Activated CD8-positive, alpha-beta memory T cell treated with anti-CD3 and anti-CD28 coated beads, Interleukin-2, amount 10 ng/mL, durations not matched to agents 7 days and 5 days (primary cell): ENCODE measurements around the gene MKRN2OS. TPM values are rescaled to one million over a fixed set of nuclear protein-coding genes. Genes with fewer than 3 reads are reported as not detected.
"Not testable (repeated sequence)": the region's sequence is repeated elsewhere in the genome, so short reads cannot be mapped to it uniquely, and the experiment has no call there.

ENCODE experiments used
- ATAC-seq: fragments of 150-1000 bp; cut with Tn5 transposase; one replicate; pipeline ENCODE4 v1.10.0; 2021; ENCODE audit warnings: moderate library complexity
- CTCF ChIA-PET: fragments of 350-600 bp; sonication (Branson Sonifier 250); formaldehyde crosslinking; loops from one replicate; lab custom pipeline; 2021; ENCODE audit warnings: antibody characterized with exemption; lab: Charles Lee
- DNase-seq: peaks from one replicate; pipeline ENCODE4 v3.0.0-alpha.2; 2020
- H3K27ac Mint-ChIP-seq: one replicate; pipeline ENCODE4 v1.8.0; 2021; ENCODE audit warnings: mild to moderate bottlenecking, mixed read lengths
- H3K27me3 Mint-ChIP-seq: one replicate; pipeline ENCODE4 v1.8.0; 2021; ENCODE audit warnings: mixed read lengths
- H3K36me3 Mint-ChIP-seq: one replicate; pipeline ENCODE4 v1.8.0; 2021; ENCODE audit warnings: mild to moderate bottlenecking, mixed read lengths
- H3K4me1 Mint-ChIP-seq: one replicate; pipeline ENCODE4 v1.8.0; 2021; ENCODE audit warnings: mixed read lengths
- H3K4me3 Mint-ChIP-seq: one replicate; pipeline ENCODE4 v1.8.0; 2021; ENCODE audit warnings: mild to moderate bottlenecking, moderate library complexity, mixed read lengths
- H3K9me3 Mint-ChIP-seq: one replicate; pipeline ENCODE4 v1.8.0; 2022; ENCODE audit warnings: low read depth, mixed read lengths
- total RNA-seq, 2 experiments: library from RNA; stranded (reverse); gene quantifications; one replicate each; pipeline ENCODE4 v1.2.3, GENCODE V29; 2021

Gene MKRN2OS
- total RNA-seq, 2 experiments from 2014 or later, result not detected

DNA sequence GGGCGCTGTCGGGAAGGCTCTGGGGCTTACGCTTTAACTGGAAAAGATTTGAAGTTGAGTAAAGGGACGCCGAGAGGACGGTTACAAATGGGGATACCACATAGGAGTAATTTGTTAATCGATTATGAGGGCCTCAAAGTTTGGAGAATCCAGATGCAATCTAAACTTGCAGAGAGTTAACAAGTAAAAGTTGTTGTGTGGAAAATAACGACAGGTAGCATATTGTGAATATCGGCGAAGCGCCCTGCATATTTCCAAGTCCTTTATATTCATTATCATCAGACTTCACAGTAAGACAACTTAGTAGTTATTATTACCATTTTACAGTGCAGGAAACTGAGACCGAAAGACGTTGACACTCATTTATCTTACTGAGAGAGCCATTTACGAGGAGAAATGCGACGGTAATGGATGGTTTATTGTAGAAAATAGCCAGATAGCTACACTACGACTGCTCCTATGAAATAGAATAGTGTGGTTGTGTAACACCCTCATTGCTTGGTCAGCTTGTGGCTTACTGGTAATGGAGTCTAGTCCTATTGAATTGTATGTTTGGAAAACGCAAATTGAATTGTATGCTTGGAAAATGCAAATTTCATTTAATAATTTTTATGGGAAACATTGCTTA is 12.3 kb upstream of the MKRN2OS start:
- Mint-ChIP-seq H3K9me3 (no peaks in the 10 kb centered on the region), H3K4me1 (peaks cover 52% of the 10 kb centered on the region), H3K36me3 (no peaks in the 10 kb centered on the region), H3K4me3 (peak overlapping the region; percentile 90), H3K27ac (peak overlapping the region; percentile 87), H3K27me3 (peaks cover 25% of the 10 kb centered on the region)
- CTCF ChIA-PET, result no interaction called here
- DNase-seq (no peak), ATAC-seq (no peak)

DNA sequence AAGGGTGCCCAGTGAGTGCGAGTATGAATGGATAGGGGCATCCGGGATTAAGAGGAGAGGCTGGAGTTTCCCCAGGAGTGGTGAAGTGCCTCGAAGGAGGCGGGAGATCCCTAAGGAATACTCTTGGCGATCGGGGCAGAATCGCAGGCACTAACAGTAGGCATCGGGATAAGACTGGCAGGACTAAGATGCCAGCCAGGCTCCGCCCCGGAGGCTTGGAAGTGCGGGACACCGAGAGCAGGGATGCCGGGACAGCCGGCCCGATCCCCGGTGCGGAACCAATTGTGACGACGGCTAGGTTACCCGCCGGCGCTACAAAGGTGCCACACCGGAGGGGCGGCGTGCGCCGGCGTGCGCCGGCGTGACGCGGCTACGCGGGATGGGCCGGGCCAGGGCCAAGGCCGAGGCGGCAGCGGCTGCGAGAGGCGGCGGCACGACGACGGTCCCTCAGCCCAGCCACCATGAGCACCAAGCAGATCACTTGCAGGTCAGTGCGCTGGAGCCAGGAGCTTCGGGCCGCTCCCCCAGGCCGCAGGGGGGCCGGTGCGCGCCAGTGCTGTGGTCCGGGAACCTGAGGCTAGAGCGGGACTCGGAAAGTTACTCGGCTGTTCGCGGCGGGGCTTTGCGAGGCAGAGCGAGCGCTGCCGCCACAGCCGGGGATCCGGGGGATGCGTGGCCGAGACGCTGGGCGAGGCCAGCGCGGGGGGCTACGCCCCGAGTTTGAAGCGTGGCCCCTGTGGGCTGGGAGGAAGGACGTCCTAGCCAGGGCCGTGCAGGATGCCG is 11.6 kb upstream of the MKRN2OS start, which contains the start of gene MKRN2:
Gene MKRN2, plus strand, starts transcription at position 398 of the 783 bp plus-strand sequence. Its CDS starts 64 bp downstream, at position 462.
- Mint-ChIP-seq H3K36me3 (no peaks in the 10 kb centered on the region), H3K4me1 (peaks cover 51% of the 10 kb centered on the region), H3K4me3 (peak within 1 kb of the TSS; percentile 90), H3K9me3 (no peaks in the 10 kb centered on the region), H3K27ac (peak within 1 kb of the TSS; percentile 89), H3K27me3 (peaks cover 25% of the 10 kb centered on the region)
- ATAC-seq (peak; percentile 98), DNase-seq (peak; percentile 87)
- CTCF ChIA-PET, result interaction anchor here (1.7 kb wide), 1 partner anchor 72 kb away, joined by 4 read pairs; the partner anchor contains the start of gene TSEN2

DNA sequence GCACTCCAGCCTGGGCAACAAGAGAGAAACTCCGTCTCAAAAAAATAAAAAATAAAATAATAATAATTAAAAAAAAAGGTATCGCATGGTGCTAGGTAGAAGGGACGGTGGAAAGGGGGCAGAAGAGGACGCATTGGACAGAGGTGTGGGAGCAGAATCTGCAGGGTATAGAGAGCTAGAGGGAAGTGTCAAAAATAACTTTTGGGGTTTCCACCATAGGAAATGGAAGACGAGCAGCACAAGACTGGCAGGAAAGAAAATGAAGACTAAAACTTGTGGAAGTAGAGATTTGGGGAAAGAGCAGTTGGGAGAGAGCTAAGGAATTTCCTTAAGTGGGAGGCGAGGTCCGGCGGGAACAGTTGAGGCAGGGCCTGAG is 11.0 kb upstream of the MKRN2OS start:
- Mint-ChIP-seq H3K36me3 (no peaks in the 10 kb centered on the region), H3K4me1 (peaks cover 49% of the 10 kb centered on the region), H3K27me3 (peaks cover 25% of the 10 kb centered on the region), H3K9me3 (no peaks in the 10 kb centered on the region), H3K27ac (peak overlapping the region; percentile 89), H3K4me3 (peak overlapping the region; percentile 90)
- DNase-seq, result no peak
- no peak for ATAC-seq
- CTCF ChIA-PET, result interaction anchor here (1.7 kb wide), 1 partner anchor 72 kb away, joined by 4 read pairs; the partner anchor contains the start of gene TSEN2

- no peak for ATAC-seq
- no peak overlapping the region for H3K27ac Mint-ChIP-seq
- H3K4me3 Mint-ChIP-seq, result peak overlapping the region; percentile 82
- no peaks in the 10 kb centered on the region for H3K36me3 Mint-ChIP-seq
- CTCF ChIA-PET, result interaction anchor here (0.6 kb wide), 2 partner anchors 11 to 110 kb away, joined by 3 read pairs; partner anchors contain the start of gene RAF1
- H3K27me3 Mint-ChIP-seq, result peaks cover 38% of the 10 kb centered on the region
- H3K9me3 Mint-ChIP-seq, result no peaks in the 10 kb centered on the region
- no peak for DNase-seq
- peaks cover 30% of the 10 kb centered on the region for H3K4me1 Mint-ChIP-seq
These were observed 8.7 kb upstream of the MKRN2OS start for GRCh38 chr3:12553921-12554391.

- Mint-ChIP-seq H3K4me3 (no peak overlapping the region), H3K36me3 (no peaks in the 10 kb centered on the region), H3K9me3 (no peaks in the 10 kb centered on the region), H3K27ac (no peak overlapping the region), H3K27me3 (peaks cover 31% of the 10 kb centered on the region), H3K4me1 (peaks cover 6% of the 10 kb centered on the region)
- DNase-seq (no peak), ATAC-seq (no peak)
- CTCF ChIA-PET, result no interaction called here
These were observed 4.9 kb upstream of the MKRN2OS start for GRCh38 chr3:12549971-12550760.

- CTCF ChIA-PET, result no interaction called here
- Mint-ChIP-seq H3K4me3 (no peak overlapping the region), H3K9me3 (no peaks in the 10 kb centered on the region), H3K36me3 (no peaks in the 10 kb centered on the region), H3K4me1 (peaks cover 5% of the 10 kb centered on the region), H3K27me3 (peaks cover 3% of the 10 kb centered on the region), H3K27ac (no peak overlapping the region)
- DNase-seq (no peak), ATAC-seq (no peak)
These were observed 437 bp downstream of the MKRN2OS start for GRCh38 chr3:12544652-12545472.

DNA sequence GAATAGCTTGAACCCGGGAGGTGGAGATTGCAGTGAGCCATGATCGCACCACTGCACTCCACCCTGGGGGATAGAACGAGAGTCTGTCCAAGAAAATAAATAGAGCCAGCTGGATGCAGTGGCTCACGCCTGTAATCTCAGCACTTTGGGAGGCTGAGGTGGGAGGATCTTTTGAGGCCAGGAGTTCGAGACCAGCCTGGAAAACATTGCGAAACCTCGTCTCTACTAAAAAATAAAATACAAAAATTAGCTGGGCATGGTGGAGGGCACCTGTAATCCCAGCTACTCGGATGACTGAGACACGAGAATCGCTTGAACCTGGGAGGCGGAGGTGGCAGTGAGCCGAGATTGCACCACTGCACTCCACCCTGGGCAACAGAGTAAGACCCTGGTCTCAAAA is 1.8 kb downstream of the MKRN2OS start:
- H3K36me3 Mint-ChIP-seq, H3K9me3 Mint-ChIP-seq, H3K27me3 Mint-ChIP-seq, H3K27ac Mint-ChIP-seq, H3K4me1 Mint-ChIP-seq, ATAC-seq, DNase-seq, H3K4me3 Mint-ChIP-seq: not testable (repeated sequence)
- CTCF ChIA-PET, result interaction anchor here (1.6 kb wide), 1 partner anchor 11 kb away, joined by 3 read pairs; no protein-coding TSS in a partner anchor

GRCh38 chr3:12541625-12542024 is 3.7 kb downstream of the MKRN2OS start:
- no peak for DNase-seq
- H3K27ac Mint-ChIP-seq, result no peak overlapping the region
- peaks cover 5% of the 10 kb centered on the region for H3K4me1 Mint-ChIP-seq
- no peaks in the 10 kb centered on the region for H3K36me3 Mint-ChIP-seq
- no peaks in the 10 kb centered on the region for H3K9me3 Mint-ChIP-seq
- CTCF ChIA-PET, result interaction anchor here (1.1 to 1.2 kb wide), 2 partner anchors 12 to 36 kb away, joined by 3 read pairs; no protein-coding TSS in a partner anchor
- ATAC-seq, result no peak
- no peak overlapping the region for H3K4me3 Mint-ChIP-seq
- no peaks in the 10 kb centered on the region for H3K27me3 Mint-ChIP-seq

- CTCF ChIA-PET, result no interaction called here
- Mint-ChIP-seq H3K9me3 (no peaks in the 10 kb centered on the region), H3K4me3 (no peak overlapping the region), H3K4me1 (no peaks in the 10 kb centered on the region), H3K36me3 (no peaks in the 10 kb centered on the region), H3K27me3 (no peaks in the 10 kb centered on the region), H3K27ac (no peak overlapping the region)
- ATAC-seq (no peak), DNase-seq (no peak)
These were observed 8.9 kb downstream of the MKRN2OS start for GRCh38 chr3:12536423-12536822.

GRCh38 chr3:12532182-12532581 is 13.1 kb downstream of the MKRN2OS start:
- Mint-ChIP-seq H3K27me3 (no peaks in the 10 kb centered on the region), H3K4me3 (no peak overlapping the region), H3K9me3 (no peaks in the 10 kb centered on the region), H3K36me3 (peaks cover 6% of the 10 kb centered on the region), H3K4me1 (no peaks in the 10 kb centered on the region), H3K27ac (no peak overlapping the region)
- CTCF ChIA-PET, result no interaction called here
- DNase-seq, result no peak
- no peak for ATAC-seq

DNA sequence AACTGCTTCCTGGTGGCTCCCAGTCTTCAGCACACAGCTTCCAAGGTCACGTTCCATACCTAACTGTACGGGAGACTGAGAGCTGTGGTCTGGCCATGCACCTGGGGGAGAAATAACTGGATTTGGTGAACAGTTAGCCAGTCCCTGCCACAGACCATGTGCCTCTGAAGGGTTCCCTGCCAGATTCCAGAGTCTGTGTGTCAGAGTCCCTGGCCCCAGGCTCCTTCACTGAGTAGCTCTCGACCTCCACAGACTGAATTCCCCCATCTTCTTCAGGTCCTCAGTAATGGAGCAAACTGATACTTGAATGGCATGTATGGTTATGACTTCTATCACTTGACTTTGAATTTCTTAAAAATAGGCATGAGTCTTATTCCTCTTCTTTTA is 17.5 kb downstream of the MKRN2OS start:
- no peaks in the 10 kb centered on the region for H3K4me1 Mint-ChIP-seq
- H3K9me3 Mint-ChIP-seq, result no peaks in the 10 kb centered on the region
- no peaks in the 10 kb centered on the region for H3K27me3 Mint-ChIP-seq
- no peak overlapping the region for H3K27ac Mint-ChIP-seq
- peaks cover 13% of the 10 kb centered on the region for H3K36me3 Mint-ChIP-seq
- no peak overlapping the region for H3K4me3 Mint-ChIP-seq
- CTCF ChIA-PET, result no interaction called here
- ATAC-seq (no peak), DNase-seq (no peak)

DNA sequence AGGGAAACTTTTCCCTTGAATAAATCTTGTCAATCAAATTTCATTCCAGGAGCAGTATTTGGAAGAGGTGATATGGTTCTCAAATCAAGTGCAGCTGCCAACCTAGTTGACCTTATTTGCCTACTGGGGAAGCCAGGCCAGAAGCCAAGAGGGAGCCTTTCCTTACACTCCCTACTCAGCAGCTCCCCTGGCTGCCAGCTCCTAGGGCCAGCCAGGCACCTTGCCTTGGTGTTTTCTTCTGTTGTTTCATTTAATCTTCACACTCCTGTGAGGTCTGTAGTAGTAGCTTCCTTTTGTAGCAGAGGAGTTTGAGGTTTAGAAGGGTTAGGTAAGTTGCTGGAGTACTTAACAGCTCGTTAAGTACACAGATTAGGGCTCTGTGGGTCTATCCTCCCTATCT is 22.6 kb downstream of the MKRN2OS start:
- CTCF ChIA-PET, result interaction anchor here (1.1 kb wide), 1 partner anchor 28 kb away, joined by 3 read pairs; no protein-coding TSS in a partner anchor
- no peak overlapping the region for H3K27ac Mint-ChIP-seq
- no peaks in the 10 kb centered on the region for H3K27me3 Mint-ChIP-seq
- no peaks in the 10 kb centered on the region for H3K4me1 Mint-ChIP-seq
- H3K36me3 Mint-ChIP-seq, result peaks cover 16% of the 10 kb centered on the region
- no peak for DNase-seq
- no peaks in the 10 kb centered on the region for H3K9me3 Mint-ChIP-seq
- no peak overlapping the region for H3K4me3 Mint-ChIP-seq
- no peak for ATAC-seq
